ENCODE measurements around the gene CDK10.

The CDK10 gene

GRCh38 chr16:89732142-89732917, 45.8 kb downstream of the CDK10 start:
- no peak for DNase-seq (ENCODE audit: low read depth in 3 of 3, low spot score in 1 of 3)

GRCh38 chr16:89732918-89733242, 46.4 kb downstream of the CDK10 start:
- DNase-seq (ENCODE audit: low read depth in 3 of 3, low spot score in 1 of 3), result no peak

- DNase-seq (ENCODE audit: low read depth in 3 of 3, low spot score in 1 of 3), result no peak
Observed at GRCh38 chr16:89733322-89733721, 46.8 kb downstream of the CDK10 start.

- no peak for DNase-seq (ENCODE audit: low read depth in 3 of 3, low spot score in 1 of 3)
Observed at GRCh38 chr16:89733792-89734191, 47.3 kb downstream of the CDK10 start.

GRCh38 chr16:89736554-89736953, 50.1 kb downstream of the CDK10 start:
- no peak for DNase-seq (ENCODE audit: low read depth in 3 of 3, low spot score in 1 of 3)

- DNase-seq (ENCODE audit: low read depth in 3 of 3, low spot score in 1 of 3), result no peak
Observed at GRCh38 chr16:89737341-89738071, 51.0 kb downstream of the CDK10 start.

- no peak for DNase-seq (ENCODE audit: low read depth in 3 of 3, low spot score in 1 of 3)
Observed at GRCh38 chr16:89738072-89738377, 51.5 kb downstream of the CDK10 start.

- DNase-seq (ENCODE audit: low read depth in 3 of 3, low spot score in 1 of 3), result no peak
Observed at GRCh38 chr16:89738538-89739317, 52.2 kb downstream of the CDK10 start.

GRCh38 chr16:89739383-89739782, 52.9 kb downstream of the CDK10 start:
- DNase-seq (ENCODE audit: low read depth in 3 of 3, low spot score in 1 of 3), result no peak

GRCh38 chr16:89741342-89742014, 55.0 kb downstream of the CDK10 start:
- no peak for DNase-seq (ENCODE audit: low read depth in 3 of 3, low spot score in 1 of 3)

- DNase-seq (ENCODE audit: low read depth in 3 of 3, low spot score in 1 of 3), result no peak
Observed at GRCh38 chr16:89742948-89743347, 56.5 kb downstream of the CDK10 start.

- DNase-seq (ENCODE audit: low read depth in 3 of 3, low spot score in 1 of 3), result no peak
Observed at GRCh38 chr16:89744813-89745212, 58.3 kb downstream of the CDK10 start.

Measured in stimulated activated CD4-positive, alpha-beta T cell treated with anti-CD3 and anti-CD28 coated beads, TNF-alpha, amount 100 ng/mL, for 1 hour (primary cell).